SK-N-SH treated with all-trans-retinoic acid at 6 μM for 48 hours (cell line): ENCODE measurements around the gene QPCT.

Experiments
- ATAC-seq: fragments of 200-7000 bp; cut with Tn5 transposase; 3 replicates; pipeline ENCODE4 v1.9.1; 2020; ENCODE audit warnings: mild to moderate bottlenecking, moderate library complexity
- ARNTL ChIP-seq: fragments of 450-650 bp; formaldehyde crosslinking; IDR thresholded peaks from 2 replicates; pipeline ENCODE4 v1.5.0; 2020; ENCODE audit warnings: low read depth, mild to moderate bottlenecking, moderate library complexity, borderline replicate concordance
- CSDC2 ChIP-seq: fragments of 250-450 bp; sonication (Bioruptor Pico); IDR thresholded peaks from 2 replicates; pipeline ENCODE4 v1.5.0; 2020; ENCODE audit warnings: mild to moderate bottlenecking, moderate library complexity
- ESRRG ChIP-seq: fragments of 250-450 bp; sonication (Bioruptor Pico); IDR thresholded peaks from 2 replicates; pipeline ENCODE4 v1.6.1; 2021; ENCODE audit warnings: mild to moderate bottlenecking
- GLIS3 ChIP-seq: fragments of 250-450 bp; sonication (Bioruptor Pico); IDR thresholded peaks from 2 replicates; pipeline ENCODE4 v1.5.0; 2020; ENCODE audit warnings: mild to moderate bottlenecking, moderate library complexity
- ISL1 ChIP-seq: fragments of 250-450 bp; sonication (Bioruptor Pico); IDR thresholded peaks from 2 replicates; pipeline ENCODE4 v2.1.2; 2022; ENCODE audit warnings: mild to moderate bottlenecking, moderate library complexity
- OSR1 ChIP-seq: fragments of 250-450 bp; sonication (Bioruptor Pico); IDR thresholded peaks from 2 replicates; pipeline ENCODE4 v1.8.0; 2022; ENCODE audit warnings: moderate library complexity, mild to moderate bottlenecking, inconsistent platforms
- RARB ChIP-seq: fragments of 250-450 bp; sonication (Bioruptor Pico); IDR thresholded peaks from 2 replicates; pipeline ENCODE4 v1.8.0; 2021; ENCODE audit warnings: mild to moderate bottlenecking, moderate library complexity
- SNAI2 ChIP-seq: fragments of 250-450 bp; sonication (Bioruptor Pico); IDR thresholded peaks from 2 replicates; pipeline ENCODE4 v1.5.0; 2020; ENCODE audit warnings: mild to moderate bottlenecking, moderate library complexity
- TCF4 ChIP-seq: fragments of 250-450 bp; sonication (Bioruptor Pico); IDR thresholded peaks from 2 replicates; pipeline ENCODE4 v1.8.0; 2021; ENCODE audit warnings: mild to moderate bottlenecking, moderate library complexity, borderline replicate concordance
- TOX ChIP-seq: fragments of 250-450 bp; sonication (Bioruptor Pico); IDR thresholded peaks from 2 replicates; pipeline ENCODE4 v1.8.0; 2021; ENCODE audit warnings: mild to moderate bottlenecking, moderate library complexity, borderline replicate concordance
- ZC3H10 ChIP-seq: fragments of 250-450 bp; sonication (Bioruptor Pico); IDR thresholded peaks from 2 replicates; pipeline ENCODE4 v1.5.1; 2021; ENCODE audit warnings: mild to moderate bottlenecking, moderate library complexity
- ZFP3 ChIP-seq: fragments of 250-450 bp; sonication (Bioruptor Pico); IDR thresholded peaks from 2 replicates; pipeline ENCODE4 v1.5.0; 2020; ENCODE audit warnings: mild to moderate bottlenecking, moderate library complexity
- ZFP30 ChIP-seq: fragments of 450-650 bp; formaldehyde crosslinking; IDR thresholded peaks from 2 replicates; pipeline ENCODE4 v1.5.0; 2022; ENCODE audit warnings: mild to moderate bottlenecking, moderate library complexity
- ZNF565 ChIP-seq: fragments of 450-650 bp; formaldehyde crosslinking; conservative IDR thresholded peaks from 2 replicates; pipeline ENCODE4 v1.5.0; 2020; ENCODE audit warnings: low read depth, mild to moderate bottlenecking, moderate library complexity
- ZNF70 ChIP-seq: fragments of 450-650 bp; formaldehyde crosslinking; IDR thresholded peaks from 2 replicates; pipeline ENCODE4 v1.5.0; 2020; ENCODE audit warnings: mild to moderate bottlenecking, moderate library complexity
- ZNF8 ChIP-seq: fragments of 450-650 bp; formaldehyde crosslinking; IDR thresholded peaks from 2 replicates; pipeline ENCODE4 v1.5.0; 2020; ENCODE audit warnings: mild to moderate bottlenecking, moderate library complexity
- TF ChIP-seq, protein P1 (sequence below): fragments of 250-450 bp; sonication (Bioruptor Pico); IDR thresholded peaks from 2 replicates; pipeline ENCODE4 v1.5.1; 2021; ENCODE audit warnings: mild to moderate bottlenecking, moderate library complexity
- TF ChIP-seq, protein P2 (sequence below): fragments of 250-450 bp; sonication (Bioruptor Pico); IDR thresholded peaks from 2 replicates; pipeline ENCODE4 v1.5.0; 2020; ENCODE audit warnings: mild to moderate bottlenecking, moderate library complexity
- TF ChIP-seq, protein P3 (sequence below): fragments of 250-450 bp; sonication (Bioruptor Pico); IDR thresholded peaks from 2 replicates; pipeline ENCODE4 v1.5.1; 2020; ENCODE audit warnings: low read depth, mild to moderate bottlenecking, moderate library complexity

QPCT gene

DNA sequence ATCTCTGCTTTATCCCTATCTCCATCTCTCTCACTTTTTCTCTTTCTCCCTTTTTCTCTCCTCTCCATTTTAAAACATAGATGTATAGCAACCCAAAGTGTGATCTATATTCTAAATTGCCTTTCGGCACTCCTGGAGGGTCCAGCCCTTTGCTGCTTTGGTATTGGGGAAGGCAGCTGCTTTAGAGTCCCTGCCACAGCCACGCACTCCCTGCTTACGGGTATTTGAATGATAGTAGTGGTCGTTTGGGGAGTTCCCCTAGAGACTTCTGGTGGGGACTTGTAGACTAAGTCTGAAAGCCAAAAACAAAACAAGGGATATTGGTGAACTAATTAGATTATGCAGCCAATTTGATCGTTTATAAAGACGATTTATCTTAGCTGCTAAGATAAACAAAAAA, 11.9 kb downstream of the QPCT start:
- TF ChIP-seq TCF4, result no peak
- no peak for TF ChIP-seq ZNF565
- no peak for TF ChIP-seq ISL1
- TF ChIP-seq ZNF70 (CRISPR knock-in tag), result no peak
- TF ChIP-seq CSDC2, result no peak
- no peak for TF ChIP-seq ZNF8 (CRISPR knock-in tag)
- TF ChIP-seq, protein P1, sequence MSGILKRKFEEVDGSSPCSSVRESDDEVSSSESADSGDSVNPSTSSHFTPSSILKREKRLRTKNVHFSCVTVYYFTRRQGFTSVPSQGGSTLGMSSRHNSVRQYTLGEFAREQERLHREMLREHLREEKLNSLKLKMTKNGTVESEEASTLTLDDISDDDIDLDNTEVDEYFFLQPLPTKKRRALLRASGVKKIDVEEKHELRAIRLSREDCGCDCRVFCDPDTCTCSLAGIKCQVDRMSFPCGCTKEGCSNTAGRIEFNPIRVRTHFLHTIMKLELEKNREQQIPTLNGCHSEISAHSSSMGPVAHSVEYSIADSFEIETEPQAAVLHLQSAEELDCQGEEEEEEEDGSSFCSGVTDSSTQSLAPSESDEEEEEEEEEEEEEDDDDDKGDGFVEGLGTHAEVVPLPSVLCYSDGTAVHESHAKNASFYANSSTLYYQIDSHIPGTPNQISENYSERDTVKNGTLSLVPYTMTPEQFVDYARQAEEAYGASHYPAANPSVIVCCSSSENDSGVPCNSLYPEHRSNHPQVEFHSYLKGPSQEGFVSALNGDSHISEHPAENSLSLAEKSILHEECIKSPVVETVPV (CRISPR knock-in tag), result no peak
- no peak for TF ChIP-seq ESRRG (CRISPR knock-in tag)
- TF ChIP-seq SNAI2, result no peak
- no peak for TF ChIP-seq ZFP3 (CRISPR knock-in tag)
- no peak for TF ChIP-seq OSR1
- no peak for TF ChIP-seq ZFP30 (CRISPR knock-in tag)
- TF ChIP-seq TOX, result no peak
- TF ChIP-seq, protein P2, sequence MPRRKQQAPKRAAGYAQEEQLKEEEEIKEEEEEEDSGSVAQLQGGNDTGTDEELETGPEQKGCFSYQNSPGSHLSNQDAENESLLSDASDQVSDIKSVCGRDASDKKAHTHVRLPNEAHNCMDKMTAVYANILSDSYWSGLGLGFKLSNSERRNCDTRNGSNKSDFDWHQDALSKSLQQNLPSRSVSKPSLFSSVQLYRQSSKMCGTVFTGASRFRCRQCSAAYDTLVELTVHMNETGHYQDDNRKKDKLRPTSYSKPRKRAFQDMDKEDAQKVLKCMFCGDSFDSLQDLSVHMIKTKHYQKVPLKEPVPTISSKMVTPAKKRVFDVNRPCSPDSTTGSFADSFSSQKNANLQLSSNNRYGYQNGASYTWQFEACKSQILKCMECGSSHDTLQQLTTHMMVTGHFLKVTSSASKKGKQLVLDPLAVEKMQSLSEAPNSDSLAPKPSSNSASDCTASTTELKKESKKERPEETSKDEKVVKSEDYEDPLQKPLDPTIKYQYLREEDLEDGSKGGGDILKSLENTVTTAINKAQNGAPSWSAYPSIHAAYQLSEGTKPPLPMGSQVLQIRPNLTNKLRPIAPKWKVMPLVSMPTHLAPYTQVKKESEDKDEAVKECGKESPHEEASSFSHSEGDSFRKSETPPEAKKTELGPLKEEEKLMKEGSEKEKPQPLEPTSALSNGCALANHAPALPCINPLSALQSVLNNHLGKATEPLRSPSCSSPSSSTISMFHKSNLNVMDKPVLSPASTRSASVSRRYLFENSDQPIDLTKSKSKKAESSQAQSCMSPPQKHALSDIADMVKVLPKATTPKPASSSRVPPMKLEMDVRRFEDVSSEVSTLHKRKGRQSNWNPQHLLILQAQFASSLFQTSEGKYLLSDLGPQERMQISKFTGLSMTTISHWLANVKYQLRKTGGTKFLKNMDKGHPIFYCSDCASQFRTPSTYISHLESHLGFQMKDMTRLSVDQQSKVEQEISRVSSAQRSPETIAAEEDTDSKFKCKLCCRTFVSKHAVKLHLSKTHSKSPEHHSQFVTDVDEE (CRISPR knock-in tag), result no peak

DNA sequence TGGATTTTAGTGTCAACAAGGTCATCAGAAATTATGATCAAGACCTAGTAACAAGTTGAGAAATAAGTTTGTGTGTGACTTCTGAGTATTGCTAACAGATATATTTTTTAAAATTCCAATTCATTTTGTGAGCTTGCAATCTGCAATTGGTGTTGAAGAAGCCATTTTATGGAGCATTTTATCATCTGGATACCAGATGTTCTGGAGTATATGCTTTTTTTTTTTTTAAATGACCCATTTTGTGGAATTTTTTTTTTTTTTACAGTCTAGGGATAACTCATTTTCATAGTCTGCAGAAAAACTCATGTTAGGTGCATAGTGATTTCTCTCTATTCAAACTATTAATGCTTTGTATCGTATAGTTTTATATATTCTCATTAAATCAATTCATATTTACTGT, 12.6 kb downstream of the QPCT start:
- TF ChIP-seq ZNF70 (CRISPR knock-in tag), result no peak
- TF ChIP-seq TCF4, result peak; percentile 94
- no peak for TF ChIP-seq OSR1
- ATAC-seq, result no peak

More for the DNA sequence above, 11.9 kb downstream of the QPCT start:
- no peak for ATAC-seq

DNA sequence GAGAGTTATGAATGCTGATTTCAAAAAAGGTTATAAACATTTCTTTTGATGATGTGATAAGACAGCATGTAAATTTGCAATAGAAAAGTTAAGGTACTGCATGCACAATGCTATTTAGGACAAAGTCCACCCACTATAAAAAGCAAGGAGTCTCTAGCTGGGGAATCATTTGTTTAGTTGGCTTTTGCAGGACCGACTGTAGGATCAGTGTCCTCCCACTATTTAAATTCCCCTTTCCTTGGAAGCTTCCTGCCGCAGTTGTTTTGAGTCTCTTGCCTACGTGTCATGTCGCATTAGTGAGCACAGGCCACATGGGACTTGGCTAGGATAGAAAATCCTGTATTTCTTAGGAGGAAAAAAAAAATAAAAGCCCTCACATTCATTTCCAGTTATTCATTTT, 13.1 kb downstream of the QPCT start:
- TF ChIP-seq ISL1 (no peak), ZNF565 (no peak), TCF4 (no peak), GLIS3 (CRISPR knock-in tag) (no peak), OSR1 (no peak), ZC3H10 (CRISPR knock-in tag) (no peak), ZNF70 (CRISPR knock-in tag) (no peak), ARNTL (CRISPR knock-in tag) (no peak)
- TF ChIP-seq, protein P3, sequence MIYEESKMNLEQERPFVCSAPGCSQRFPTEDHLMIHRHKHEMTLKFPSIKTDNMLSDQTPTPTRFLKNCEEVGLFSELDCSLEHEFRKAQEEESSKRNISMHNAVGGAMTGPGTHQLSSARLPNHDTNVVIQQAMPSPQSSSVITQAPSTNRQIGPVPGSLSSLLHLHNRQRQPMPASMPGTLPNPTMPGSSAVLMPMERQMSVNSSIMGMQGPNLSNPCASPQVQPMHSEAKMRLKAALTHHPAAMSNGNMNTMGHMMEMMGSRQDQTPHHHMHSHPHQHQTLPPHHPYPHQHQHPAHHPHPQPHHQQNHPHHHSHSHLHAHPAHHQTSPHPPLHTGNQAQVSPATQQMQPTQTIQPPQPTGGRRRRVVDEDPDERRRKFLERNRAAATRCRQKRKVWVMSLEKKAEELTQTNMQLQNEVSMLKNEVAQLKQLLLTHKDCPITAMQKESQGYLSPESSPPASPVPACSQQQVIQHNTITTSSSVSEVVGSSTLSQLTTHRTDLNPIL (CRISPR knock-in tag), result no peak
- peak; percentile 24; the same call in 1 of the 3 replicates for ATAC-seq

DNA sequence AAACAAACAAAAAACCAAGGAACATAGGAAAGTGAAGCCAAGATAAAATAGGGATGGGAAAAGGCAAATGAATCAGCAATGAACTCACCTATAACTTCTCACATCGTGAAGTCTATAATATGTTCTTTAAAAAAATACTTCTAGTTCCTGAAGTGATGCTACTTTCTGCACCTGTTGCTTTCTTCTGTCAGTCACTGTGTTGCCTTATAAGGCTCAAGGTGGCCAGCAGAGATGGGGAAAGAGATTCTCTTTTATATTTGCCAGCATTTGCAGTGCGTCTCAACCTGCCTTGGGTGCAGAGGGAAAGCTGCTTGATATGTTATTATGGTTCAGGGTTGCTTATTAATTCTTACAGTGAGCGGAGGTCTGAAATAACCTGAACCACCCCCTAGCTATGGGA, 14.0 kb downstream of the QPCT start:
- TF ChIP-seq ESRRG (CRISPR knock-in tag), result no peak
- TF ChIP-seq TOX, result no peak
- TF ChIP-seq ZNF70 (CRISPR knock-in tag), result no peak
- TF ChIP-seq ZFP3 (CRISPR knock-in tag), result no peak
- TF ChIP-seq RARB (CRISPR knock-in tag), result no peak
- TF ChIP-seq ZNF8 (CRISPR knock-in tag), result no peak
- no peak for ATAC-seq

DNA sequence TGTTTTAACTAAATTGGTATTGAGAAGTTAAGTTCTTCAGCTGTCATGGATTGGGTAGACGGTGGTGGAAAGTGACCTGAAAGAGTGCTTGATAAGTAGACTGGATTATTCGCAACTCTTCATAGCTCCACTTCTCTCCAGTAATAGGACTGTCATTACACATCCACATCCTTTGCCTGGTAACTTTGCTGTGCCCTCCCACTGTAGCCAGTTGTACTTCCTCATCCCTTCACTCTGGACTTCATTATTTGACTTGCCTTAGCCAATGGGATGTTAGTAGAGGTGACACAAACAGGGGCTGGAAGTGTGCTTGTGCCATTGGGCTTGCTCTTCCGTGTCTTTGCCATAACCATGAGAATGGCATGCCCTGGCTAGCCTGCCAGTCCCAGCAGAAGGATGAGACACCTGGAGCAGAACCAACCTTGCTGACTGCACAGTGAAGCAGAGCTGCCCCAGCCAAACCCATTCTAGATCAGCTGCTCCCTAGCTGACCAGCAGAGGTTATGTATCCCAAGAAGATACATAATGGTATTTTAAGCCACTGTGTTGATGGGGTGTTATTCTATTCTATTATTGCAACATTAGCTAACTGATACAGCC, 16.9 kb downstream of the QPCT start:
- ATAC-seq, result no peak

More for the DNA sequence above, 16.9 kb downstream of the QPCT start:
- TF ChIP-seq, protein P3 (CRISPR knock-in tag), result no peak
- TF ChIP-seq ZNF565 (no peak), ZFP3 (CRISPR knock-in tag) (no peak), CSDC2 (no peak), RARB (CRISPR knock-in tag) (no peak), GLIS3 (CRISPR knock-in tag) (no peak), ARNTL (CRISPR knock-in tag) (no peak), ZFP30 (CRISPR knock-in tag) (no peak), ESRRG (CRISPR knock-in tag) (no peak), OSR1 (no peak), TCF4 (no peak)
- TF ChIP-seq, protein P1 (CRISPR knock-in tag), result no peak
- TF ChIP-seq, protein P2 (CRISPR knock-in tag), result no peak
